ENCODE results near the gene PNPLA5. TPM values are rescaled to one million over a fixed set of nuclear protein-coding genes. Genes with fewer than 3 reads are reported as not detected.

The PNPLA5 gene
- total and polyA plus RNA-seq, 2 of the 13 experiments (the other 11 are each of a cell fraction or from before 2014, with no cell fraction given), result not detected

- TF ChIP-seq ZNF407 (CRISPR knock-in tag; IDR thresholded peaks at IDR 0.05; ENCODE audit: not compliant biosample characterization), result no peak
- no peak for TF ChIP-seq TRAFD1 (CRISPR knock-in tag; IDR thresholded peaks at IDR 0.05; ENCODE audit: borderline replicate concordance)
- TF ChIP-seq E2F1 (CRISPR knock-in tag; IDR thresholded peaks at IDR 0.05), result no peak
- TF ChIP-seq MAFK (conservative IDR thresholded peaks at IDR 0.05 in 1 of 2, IDR thresholded peaks at IDR 0.05 in 1 of 2; ENCODE audit: low read length in 2 of 2), result no peak
- TF ChIP-seq ZBTB4 (CRISPR knock-in tag; IDR thresholded peaks at IDR 0.05; ENCODE audit: borderline replicate concordance), result no peak
- no peak for TF ChIP-seq PAF1 (CRISPR knock-in tag; IDR thresholded peaks at IDR 0.05)
- no peak for TF ChIP-seq ZNF569 (CRISPR knock-in tag; IDR thresholded peaks at IDR 0.05; ENCODE audit: borderline replicate concordance)
- TF ChIP-seq CBFB (CRISPR knock-in tag; IDR thresholded peaks at IDR 0.05), result no peak
- TF ChIP-seq NR2C2 (CRISPR knock-in tag; IDR thresholded peaks at IDR 0.05; ENCODE audit: borderline replicate concordance), result no peak
- no peak for TF ChIP-seq ZMYM2 (CRISPR knock-in tag; IDR thresholded peaks at IDR 0.05)
Measured at GRCh38 chr22:43835166-43835565, 56.6 kb downstream of the PNPLA5 start (continued).

All from HepG2 (cell line).